Motor neuron (in vitro differentiated cells): ENCODE data around the gene SCN10A. TPM values are rescaled to one million over a fixed set of nuclear protein-coding genes. Genes with fewer than 3 reads are reported as not detected.

ENCODE experiments used
- ATAC-seq, 8 experiments: fragments of 200-7000 bp; cut with Tn5 transposase; replicated peaks in 6 of 8; 2 replicates each; pipeline ENCODE4 v1.8.0; 2021; ENCODE audit warnings: mild to moderate bottlenecking in 8 of 8, moderate library complexity in 8 of 8
- H3K27ac ChIP-seq, 2 donors: fragments of 250-450 bp; sonication (Bioruptor Pico); 2 replicates each; pipeline ENCODE4 v1.9.0; 2021; ENCODE audit warnings: antibody characterized with exemption in 2 of 2, mild to moderate bottlenecking in 2 of 2, moderate library complexity in 1 of 2
- H3K4me1 ChIP-seq, 2 donors: fragments of 250-450 bp; sonication (Bioruptor Pico); replicated peaks in 1 of 2; 2 replicates each; pipeline ENCODE4 v1.6.1; 2021; ENCODE audit warnings: antibody characterized with exemption in 2 of 2, mild to moderate bottlenecking in 2 of 2, moderate library complexity in 1 of 2
- H3K4me3 ChIP-seq, 5 donors: fragments of 250-450 bp; sonication (Bioruptor Pico); 2 replicates each; pipeline ENCODE4 v1.9.0; 2021; ENCODE audit warnings: antibody characterized with exemption in 5 of 5, mild to moderate bottlenecking in 5 of 5, moderate library complexity in 4 of 5
- WGBS, 10 experiments: fragments of 450-650 bp; shearing (Covaris generic); methylation state at CpG; one replicate each; pipeline ENCODE4 v1.0.0; 2022; 5-methylcytosine and 5-hydroxymethylcytosine counted together
- in situ Hi-C, 9 experiments: fragments of 400-800 bp; cut with MboI; loops; one replicate each; pipeline ENCODE4 v1.15.0; 2021; ENCODE audit warnings: low sequenced_read_pairs in 9 of 9, low pct_unique_long_range_greater_than_20kb in 2 of 9; ENCODE audit not compliant: unreplicated experiment in 9 of 9
- total RNA-seq, 8 experiments: library from RNA; unstranded; fragments of 300-600 nt; gene quantifications; 2 replicates each; pipeline versions ENCODE4 v1.2.3 to v1.2.4, GENCODE V29; 2022

Gene SCN10A
- total RNA-seq, 8 experiments from 2014 or later, result 0.04 to 0.14 (median 0.05) TPM; not detected in 5

GRCh38 chr3:38702231-38702630 is 113.8 kb downstream of the SCN10A start:
- no peak overlapping the region for H3K4me3 ChIP-seq
- no peak for ATAC-seq
- no peak overlapping the region for H3K27ac ChIP-seq

GRCh38 chr3:38698760-38699159 is 117.3 kb downstream of the SCN10A start:
- Histone ChIP-seq H3K4me1 (no peaks in the 10 kb centered on the region), H3K27ac (no peak overlapping the region), H3K4me3 (no peak overlapping the region)
- in situ Hi-C loops, result no loop called here
- 0 to 100% (median 68%) methylated on average over 1 to 4 of the region's 5 CpGs; no CpG with 5 or more reads in 2 of the 10 experiments for WGBS, 10 experiments
- ATAC-seq, result no peak

More at GRCh38 chr3:38702231-38702630, 113.8 kb downstream of the SCN10A start:
- WGBS, 10 experiments, result 0 to 100% (median 79%) methylated on average over 1 to 3 of the region's 3 CpGs; no CpG with 5 or more reads in 4 of the 10 experiments
- no peaks in the 10 kb centered on the region for H3K4me1 ChIP-seq
- in situ Hi-C loops, result no loop called here

DNA sequence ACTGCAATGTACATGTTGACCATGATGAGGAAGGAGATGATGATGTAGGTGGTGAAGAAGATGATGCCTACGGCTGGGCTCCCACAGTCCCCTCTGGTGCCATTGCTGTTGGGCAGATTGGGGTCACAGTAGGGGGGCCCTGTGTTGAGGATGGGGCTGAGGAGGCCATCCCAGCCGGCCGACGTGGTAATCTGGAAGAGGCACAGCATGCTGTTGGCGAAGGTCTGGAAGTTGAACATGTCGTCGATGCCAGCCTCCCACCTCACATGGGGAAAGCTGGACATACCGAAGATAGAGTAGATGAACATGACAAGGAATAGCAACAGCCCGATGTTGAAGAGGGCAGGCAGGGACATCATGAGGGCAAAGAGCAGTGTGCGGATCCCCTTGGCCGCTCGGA is 118.0 kb downstream of the SCN10A start:
- Histone ChIP-seq H3K4me3 (no peak overlapping the region), H3K4me1 (no peaks in the 10 kb centered on the region), H3K27ac (no peak overlapping the region)
- no peak for ATAC-seq
- in situ Hi-C loops, result no loop called here
- WGBS, 10 experiments, result 75 to 90% (median 84%) methylated on average over 2 to 8 of the region's 12 CpGs; no CpG with 5 or more reads in 4 of the 10 experiments

- no peak for ATAC-seq
- H3K27ac ChIP-seq, result no peak overlapping the region
- in situ Hi-C loops, result no loop called here
- 0 to 81% (median 28%) methylated on average over 1 to 2 of the region's 2 CpGs for WGBS, 10 experiments
- no peak overlapping the region for H3K4me3 ChIP-seq
- no peaks in the 10 kb centered on the region for H3K4me1 ChIP-seq
Observed at GRCh38 chr3:38696034-38696433, 120.0 kb downstream of the SCN10A start.

DNA sequence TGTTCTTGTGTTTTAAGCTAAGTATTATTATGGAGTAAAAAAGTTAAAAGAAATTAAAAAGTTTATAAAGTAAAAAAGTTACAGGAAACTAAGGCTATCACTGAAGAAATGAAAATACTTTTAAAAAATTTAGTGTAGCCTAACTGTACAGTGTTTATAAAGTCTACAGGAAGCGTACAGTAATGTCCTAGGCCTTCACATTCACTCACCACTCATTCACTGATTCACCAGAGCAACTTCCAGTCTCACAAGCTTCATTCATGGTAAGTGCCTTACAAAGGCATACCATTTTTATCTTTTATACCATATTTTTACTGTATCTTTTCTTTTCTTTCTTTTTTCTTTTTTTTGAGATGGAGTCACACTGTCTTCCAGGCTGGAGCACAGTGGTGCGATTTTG is 125.8 kb downstream of the SCN10A start:
- no peak overlapping the region for H3K27ac ChIP-seq
- no peaks in the 10 kb centered on the region for H3K4me1 ChIP-seq
- ATAC-seq, result no peak
- no peak overlapping the region for H3K4me3 ChIP-seq
- in situ Hi-C loops, result no loop called here
- WGBS, 10 experiments, result 39 to 91% (median 65%) methylated on average over 1 to 2 of the region's 2 CpGs; no CpG with 5 or more reads in 1 of the 10 experiments

GRCh38 chr3:38689774-38690173 is 126.2 kb downstream of the SCN10A start:
- no peak for ATAC-seq
- in situ Hi-C loops, result no loop called here
- no peaks in the 10 kb centered on the region for H3K4me1 ChIP-seq
- no peak overlapping the region for H3K4me3 ChIP-seq
- no peak overlapping the region for H3K27ac ChIP-seq
- WGBS, 10 experiments, result 18 to 92% (median 63%) methylated on average over 1 to 3 of the region's 3 CpGs; no CpG with 5 or more reads in 2 of the 10 experiments

DNA sequence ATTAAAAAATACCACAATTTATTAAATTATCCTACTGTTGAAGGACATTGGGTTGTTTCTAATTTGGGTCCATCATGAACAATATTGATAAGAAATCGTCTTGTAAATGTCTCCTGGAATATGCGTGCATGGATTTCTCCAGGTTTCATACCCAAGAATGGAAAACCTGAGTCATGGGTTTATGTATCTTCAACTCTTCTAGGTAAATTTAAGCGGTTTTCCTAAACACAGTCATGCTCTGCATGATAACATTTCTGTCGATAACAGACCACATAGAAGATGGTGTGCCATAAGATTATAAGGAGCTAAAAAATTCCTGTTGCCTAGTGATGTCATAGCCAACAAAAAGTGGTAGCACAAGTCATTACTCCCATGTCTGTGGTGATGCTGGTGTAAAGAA is 126.7 kb downstream of the SCN10A start:
- no peak for ATAC-seq
- Histone ChIP-seq H3K4me3 (no peak overlapping the region), H3K27ac (no peak overlapping the region), H3K4me1 (no peaks in the 10 kb centered on the region)
- in situ Hi-C loops, result no loop called here
- WGBS, 10 experiments, result 14 to 82% (median 52%) methylated on average over 1 to 4 of the region's 4 CpGs

DNA sequence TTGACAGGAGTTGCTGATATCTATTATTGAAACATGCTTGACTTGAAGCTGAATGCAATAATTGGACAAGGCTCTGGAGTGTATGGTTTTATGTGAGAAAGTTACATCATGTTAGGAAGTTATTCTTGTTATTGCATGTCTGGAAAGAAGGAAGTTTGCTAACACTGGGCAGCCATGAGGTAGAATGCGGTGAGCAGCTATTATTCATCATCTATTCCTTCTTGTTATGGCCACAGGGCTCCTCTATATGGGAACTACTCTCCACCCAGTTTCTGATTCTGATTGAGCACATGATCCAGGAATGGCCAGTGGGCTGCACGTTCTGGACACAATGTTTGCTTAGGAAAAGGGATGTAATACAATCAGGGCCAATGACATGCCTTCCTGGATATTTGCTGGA is 128.7 kb downstream of the SCN10A start:
- Histone ChIP-seq H3K27ac (no peak overlapping the region), H3K4me1 (no peaks in the 10 kb centered on the region), H3K4me3 (no peak overlapping the region)
- 14 to 100% (median 48%) methylated on average over 1 to 2 of the region's 2 CpGs; no CpG with 5 or more reads in 3 of the 10 experiments for WGBS, 10 experiments
- no peak for ATAC-seq
- in situ Hi-C loops, result no loop called here

GRCh38 chr3:38684546-38684945 is 131.5 kb downstream of the SCN10A start:
- WGBS, 10 experiments, result 0 to 100% (median 37%) methylated on average over 1 to 5 of the region's 5 CpGs
- H3K4me1 ChIP-seq, result no peaks in the 10 kb centered on the region
- no peak overlapping the region for H3K4me3 ChIP-seq
- H3K27ac ChIP-seq, result no peak overlapping the region
- in situ Hi-C loops, result no loop called here
- no peak for ATAC-seq

GRCh38 chr3:38669668-38670067 is 146.3 kb downstream of the SCN10A start:
- Histone ChIP-seq H3K27ac (no peak overlapping the region), H3K4me1 (no peaks in the 10 kb centered on the region), H3K4me3 (no peak overlapping the region)
- in situ Hi-C loops, result loop anchor here in 1 of 9 experiments (25.0 kb wide), 1 partner anchor 157 kb away; no protein-coding TSS in a partner anchor
- WGBS, 10 experiments, result 0 to 80% (median 55%) methylated on average over 1 to 4 of the region's 4 CpGs
- ATAC-seq, result no peak

GRCh38 chr3:38662544-38662943 is 153.5 kb downstream of the SCN10A start:
- Histone ChIP-seq H3K27ac (no peak overlapping the region), H3K4me3 (no peak overlapping the region), H3K4me1 (no peaks in the 10 kb centered on the region)
- 7 to 70% (median 28%) methylated on average over 2 to 4 of the region's 4 CpGs for WGBS, 10 experiments
- peak in 3 of 8 experiments; percentile 67 to 82 (median 75) for ATAC-seq
- in situ Hi-C loops, result loop anchor here in 1 of 9 experiments (25.0 kb wide), 1 partner anchor 150 kb away; no protein-coding TSS in a partner anchor

DNA sequence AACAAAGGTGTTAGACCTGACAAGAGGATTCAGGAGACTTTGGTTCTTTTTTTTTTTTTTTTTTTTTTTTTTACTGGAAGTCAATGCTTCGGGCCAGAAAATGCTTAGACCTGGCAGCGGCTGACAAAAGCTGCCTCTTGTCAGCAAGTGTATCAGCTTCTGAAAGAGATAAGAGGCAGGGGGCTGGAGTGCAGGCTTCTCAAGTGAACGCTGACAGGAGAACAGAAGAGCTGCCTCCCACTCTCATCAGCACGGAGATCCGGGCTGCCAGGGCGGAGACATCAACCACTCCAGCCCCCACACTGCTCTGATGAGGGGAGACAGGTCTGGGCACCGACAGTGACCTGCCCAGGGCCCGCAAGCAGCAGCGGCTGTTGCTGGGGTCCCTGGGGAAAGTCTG is 157.2 kb downstream of the SCN10A start:
- no peaks in the 10 kb centered on the region for H3K4me1 ChIP-seq
- no peak overlapping the region for H3K27ac ChIP-seq
- WGBS, 10 experiments, result 0 to 45% (median 18%) methylated on average over 2 to 5 of the region's 9 CpGs; no CpG with 5 or more reads in 5 of the 10 experiments
- ATAC-seq, result no peak
- H3K4me3 ChIP-seq, result no peak overlapping the region
- in situ Hi-C loops, result loop anchor here in 3 of 9 experiments (10.0 to 25.0 kb wide), 2 partner anchors 134 to 147 kb away; no protein-coding TSS in a partner anchor

DNA sequence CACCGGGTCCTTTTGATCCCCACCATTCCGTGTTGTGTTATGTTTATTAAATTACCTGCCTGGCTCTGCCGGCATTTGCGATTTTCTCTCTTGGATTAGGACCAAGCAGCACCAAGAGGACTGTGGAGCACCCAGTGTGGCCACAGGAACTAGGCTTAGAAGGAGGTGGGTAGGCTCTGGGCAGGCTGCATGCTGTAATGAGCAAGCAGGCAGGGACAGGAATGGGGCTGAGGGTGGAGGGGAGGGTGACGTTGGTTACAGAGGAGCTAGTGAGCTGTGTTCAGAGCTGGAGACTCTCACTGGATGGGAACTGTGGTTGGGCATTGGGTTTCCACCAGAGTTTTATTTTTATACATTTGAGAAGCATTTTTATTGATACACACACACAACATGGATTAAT is 158.6 kb downstream of the SCN10A start:
- no peak overlapping the region for H3K27ac ChIP-seq
- H3K4me3 ChIP-seq, result no peak overlapping the region
- no peak for ATAC-seq
- in situ Hi-C loops, result loop anchor here in 3 of 9 experiments (10.0 to 25.0 kb wide), 2 partner anchors 133 to 145 kb away; no protein-coding TSS in a partner anchor
- no peaks in the 10 kb centered on the region for H3K4me1 ChIP-seq
- 7 to 100% (median 53%) methylated on average over 2 to 5 of the region's 5 CpGs; no CpG with 5 or more reads in 6 of the 10 experiments for WGBS, 10 experiments
